ENCODE results near the gene RYR1.

DNA sequence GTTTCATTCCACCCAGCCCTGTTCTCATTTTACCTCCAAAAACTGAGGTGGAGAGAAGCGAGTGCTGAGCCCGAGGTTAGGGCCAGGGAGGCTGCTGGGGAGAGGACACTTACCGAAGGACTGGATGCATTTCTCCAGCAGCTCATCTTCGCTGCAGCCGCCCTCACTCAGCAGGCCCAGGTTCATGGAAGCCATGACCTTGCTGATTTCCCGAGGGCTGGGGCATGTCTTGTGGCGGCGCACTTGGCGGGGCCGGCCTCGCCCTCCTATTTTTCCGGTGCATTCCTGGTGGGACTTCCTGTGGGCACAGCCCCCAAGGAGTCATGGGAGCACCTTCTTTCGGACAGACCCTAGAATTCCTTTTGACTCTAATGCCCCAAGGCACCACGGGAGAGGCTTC lies 11.6 kb upstream of the RYR1 start:
- TF ChIP-seq, protein P1, sequence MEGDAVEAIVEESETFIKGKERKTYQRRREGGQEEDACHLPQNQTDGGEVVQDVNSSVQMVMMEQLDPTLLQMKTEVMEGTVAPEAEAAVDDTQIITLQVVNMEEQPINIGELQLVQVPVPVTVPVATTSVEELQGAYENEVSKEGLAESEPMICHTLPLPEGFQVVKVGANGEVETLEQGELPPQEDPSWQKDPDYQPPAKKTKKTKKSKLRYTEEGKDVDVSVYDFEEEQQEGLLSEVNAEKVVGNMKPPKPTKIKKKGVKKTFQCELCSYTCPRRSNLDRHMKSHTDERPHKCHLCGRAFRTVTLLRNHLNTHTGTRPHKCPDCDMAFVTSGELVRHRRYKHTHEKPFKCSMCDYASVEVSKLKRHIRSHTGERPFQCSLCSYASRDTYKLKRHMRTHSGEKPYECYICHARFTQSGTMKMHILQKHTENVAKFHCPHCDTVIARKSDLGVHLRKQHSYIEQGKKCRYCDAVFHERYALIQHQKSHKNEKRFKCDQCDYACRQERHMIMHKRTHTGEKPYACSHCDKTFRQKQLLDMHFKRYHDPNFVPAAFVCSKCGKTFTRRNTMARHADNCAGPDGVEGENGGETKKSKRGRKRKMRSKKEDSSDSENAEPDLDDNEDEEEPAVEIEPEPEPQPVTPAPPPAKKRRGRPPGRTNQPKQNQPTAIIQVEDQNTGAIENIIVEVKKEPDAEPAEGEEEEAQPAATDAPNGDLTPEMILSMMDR (IDR thresholded peaks at IDR 0.05; ENCODE audit: low read depth, low read length), result no peak
- no peak for TF ChIP-seq EZH2phosphoT487 (IDR thresholded peaks at IDR 0.05; ENCODE audit: low read depth)

Data from OCI-LY3 (cell line).